Umbilical cord (tissue), 2 donors: ENCODE data around the gene UNK. TPM values are rescaled to one million over a fixed set of nuclear protein-coding genes. Genes with fewer than 3 reads are reported as not detected.
"Not testable (repeated sequence)": the region's sequence is repeated elsewhere in the genome, so short reads cannot be mapped to it uniquely, and the experiment has no call there.

ENCODE experiments used
- DNase-seq: peaks from one replicate; pipeline ENCODE4 v3.0.0-alpha.2; 2015; ENCODE audit warnings: low spot score
- total RNA-seq: library from RNA; depleted of rRNA; stranded (reverse); fragments of >200 nt; gene quantifications from one replicate; pipeline ENCODE4 v1.2.3, GENCODE V29; 2014; ENCODE audit warnings: low replicate concordance; ENCODE audit not compliant: insufficient read depth

UNK gene
- total RNA-seq, 1 donor from 2014 or later, result 7.5 TPM

GRCh38 chr17:75847614-75848522 is 63.3 kb downstream of the UNK start:
- no peak for DNase-seq

GRCh38 chr17:75848523-75849278 is 64.1 kb downstream of the UNK start:
- DNase-seq, result peak; percentile 55

GRCh38 chr17:75849279-75849646 is 64.7 kb downstream of the UNK start:
- no peak for DNase-seq

GRCh38 chr17:75849724-75850123 is 65.1 kb downstream of the UNK start:
- no peak for DNase-seq

GRCh38 chr17:75850928-75851692 is 66.5 kb downstream of the UNK start:
- no peak for DNase-seq

- DNase-seq, result not testable (repeated sequence)
Measured at GRCh38 chr17:75851693-75851991, 67.0 kb downstream of the UNK start.

GRCh38 chr17:75853433-75853832 is 68.8 kb downstream of the UNK start:
- DNase-seq, result no peak

GRCh38 chr17:75854101-75854748 is 69.6 kb downstream of the UNK start:
- peak; percentile 58 for DNase-seq

- no peak for DNase-seq
Measured at GRCh38 chr17:75854881-75855309, 70.3 kb downstream of the UNK start.

GRCh38 chr17:75855310-75856061 is 70.9 kb downstream of the UNK start, which contains the start of gene WBP2:
TSS of gene WBP2 (minus strand) at chr17:75855335. CDS start at chr17:75855297, 38 bp downstream.
- DNase-seq, result peak; percentile 100

GRCh38 chr17:75856062-75856756 is 71.6 kb downstream of the UNK start:
- no peak for DNase-seq

GRCh38 chr17:75859358-75859757 is 74.8 kb downstream of the UNK start:
- DNase-seq, result not testable (repeated sequence)

GRCh38 chr17:75861927-75862317 is 77.3 kb downstream of the UNK start:
- no peak for DNase-seq

GRCh38 chr17:75864448-75864871 is 79.9 kb downstream of the UNK start:
- DNase-seq, result peak; percentile 87

- DNase-seq, result not testable (repeated sequence)
Measured at GRCh38 chr17:75864887-75865286, 80.3 kb downstream of the UNK start.

GRCh38 chr17:75865404-75866188 is 81.0 kb downstream of the UNK start:
- DNase-seq, result not testable (repeated sequence)

- not testable (repeated sequence) for DNase-seq
Measured at GRCh38 chr17:75868730-75869281, 84.2 kb downstream of the UNK start.

- DNase-seq, result no peak
Measured at GRCh38 chr17:75869282-75870141, 84.9 kb downstream of the UNK start.
